GM18511 (cell line): ENCODE results near the gene CACNB2.
A peak's percentile ranks its signal among the peaks of the same experiment; 100 is the strongest.
"Not testable (repeated sequence)": the region's sequence is repeated elsewhere in the genome, so short reads cannot be mapped to it uniquely, and the experiment has no call there.

ENCODE experiments used
- ATAC-seq: cut with Tn5 transposase; IDR thresholded peaks from one replicate; pipeline ENCODE4 v1.9.1; 2021; ENCODE audit warnings: mild to moderate bottlenecking, moderate library complexity; ENCODE audit not compliant: unreplicated experiment

CACNB2 gene

GRCh38 chr10:18437486-18437885 lies 297.3 kb downstream of the CACNB2 start:
- no peak for ATAC-seq

GRCh38 chr10:18438361-18439126 lies 298.3 kb downstream of the CACNB2 start:
- no peak for ATAC-seq

- no peak for ATAC-seq
Measured at GRCh38 chr10:18439601-18440000, 299.4 kb downstream of the CACNB2 start.

- ATAC-seq = not testable (repeated sequence)
Measured at GRCh38 chr10:18445635-18446034, 305.4 kb downstream of the CACNB2 start.

- no peak for ATAC-seq
Measured at GRCh38 chr10:18446205-18446604, 306.0 kb downstream of the CACNB2 start.

- ATAC-seq = peak; percentile 16
Measured at GRCh38 chr10:18449611-18450026, 309.4 kb downstream of the CACNB2 start.

- peak; percentile 47 for ATAC-seq
Measured at GRCh38 chr10:18450298-18450697, 310.1 kb downstream of the CACNB2 start.

- no peak for ATAC-seq
Measured at GRCh38 chr10:18455086-18455884, 315.1 kb downstream of the CACNB2 start.

GRCh38 chr10:18456984-18457383 lies 316.8 kb downstream of the CACNB2 start:
- ATAC-seq = peak; percentile 99

GRCh38 chr10:18460032-18460431 lies 319.8 kb downstream of the CACNB2 start:
- ATAC-seq = no peak

GRCh38 chr10:18463673-18464211 lies 323.5 kb downstream of the CACNB2 start:
- no peak for ATAC-seq

- no peak for ATAC-seq
Measured at GRCh38 chr10:18469125-18469524, 328.9 kb downstream of the CACNB2 start.

- peak; percentile 30 for ATAC-seq
Measured at GRCh38 chr10:18472977-18473376, 332.8 kb downstream of the CACNB2 start.

GRCh38 chr10:18473424-18474117 lies 333.3 kb downstream of the CACNB2 start:
- ATAC-seq = no peak

- no peak for ATAC-seq
Measured at GRCh38 chr10:18474118-18474455, 333.9 kb downstream of the CACNB2 start.

- ATAC-seq = no peak
Measured at GRCh38 chr10:18476076-18476647, 335.9 kb downstream of the CACNB2 start.

GRCh38 chr10:18478354-18478753 lies 338.1 kb downstream of the CACNB2 start:
- ATAC-seq = no peak

- ATAC-seq = no peak
Measured at GRCh38 chr10:18479502-18479901, 339.3 kb downstream of the CACNB2 start.

GRCh38 chr10:18483516-18484186 lies 343.4 kb downstream of the CACNB2 start:
- ATAC-seq = no peak

GRCh38 chr10:18486438-18486837 lies 346.2 kb downstream of the CACNB2 start:
- ATAC-seq = no peak
